SH-SY5Y (cell line): ENCODE results near the gene TRPV3.

Experiments
- GATA2 ChIP-seq: IDR thresholded peaks from 2 replicates; pipeline ENCODE4 v1.6.1; 2011; ENCODE audit warnings: mild to moderate bottlenecking, low read depth, low read length
- GATA3 ChIP-seq: IDR thresholded peaks from 2 replicates; pipeline ENCODE4 v1.6.1; 2011; ENCODE audit warnings: low read depth, mild to moderate bottlenecking, low read length, moderate library complexity

DNA sequence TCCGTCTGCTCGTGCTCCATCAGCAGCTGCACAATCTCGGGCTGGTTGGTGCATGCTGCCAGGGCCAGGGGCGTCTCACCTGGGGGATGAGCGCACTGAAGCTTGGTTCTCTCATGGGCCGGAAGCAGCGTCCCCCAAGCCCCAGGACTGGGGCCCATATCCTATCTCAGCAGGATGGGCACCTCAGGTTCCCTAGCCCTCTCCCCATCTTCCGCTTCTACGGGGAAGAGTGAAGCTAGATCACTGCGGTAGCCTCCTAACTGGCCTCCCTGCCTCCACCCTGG, 24.8 kb downstream of the TRPV3 start:
- no peak for TF ChIP-seq GATA3
- TF ChIP-seq GATA2, result no peak
